ENCODE results near the gene SKA2. TPM values are rescaled to one million over a fixed set of nuclear protein-coding genes. Genes with fewer than 3 reads are reported as not detected.

The SKA2 gene
- total and polyA plus RNA-seq, 9 of the 15 experiments (the other 6 are each of a cell fraction or from before 2014, with no cell fraction given): 58.1 to 183 (median 133) TPM

DNA sequence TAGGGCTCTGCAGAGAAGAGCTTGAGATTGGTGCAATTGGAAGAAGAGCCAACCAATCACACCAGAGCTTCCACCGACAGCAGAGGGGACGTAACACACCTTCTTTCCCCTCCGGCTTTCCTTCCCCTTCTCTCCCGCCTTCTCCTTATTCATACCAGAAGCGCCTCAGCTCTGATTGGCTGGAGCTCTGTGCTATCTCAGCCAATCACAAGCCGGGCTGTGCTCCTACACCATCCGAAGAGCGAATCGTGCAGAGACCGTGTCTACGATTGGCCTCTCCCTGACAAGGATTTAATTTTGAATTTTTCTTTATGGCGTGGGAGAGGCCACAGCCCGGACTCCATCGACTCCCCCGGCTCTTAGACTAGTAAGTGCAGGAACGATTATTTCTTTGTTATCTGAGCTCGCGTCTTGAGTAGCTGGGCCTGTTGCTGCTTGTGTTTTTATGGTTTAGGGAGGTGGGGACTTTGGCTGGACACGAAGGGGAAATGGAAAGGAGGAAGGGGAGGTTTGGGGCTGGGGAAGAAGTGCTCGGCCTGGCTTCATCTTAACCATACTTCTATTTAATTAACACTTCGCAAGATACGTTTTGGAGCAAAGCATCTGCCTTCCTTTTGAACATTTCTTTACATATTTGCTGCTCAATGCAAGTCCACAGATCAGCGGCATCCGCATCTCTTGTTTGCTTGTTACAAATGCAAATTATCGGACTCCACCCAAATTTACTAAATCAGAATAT is 622 bp upstream of the SKA2 start, which contains the start of gene PRR11 (continued):
- peak; percentile 40; the same call in 1 of the 2 replicates for TF ChIP-seq JUND (IDR thresholded peaks at IDR 0.05; ENCODE audit: borderline replicate concordance, low read depth, low read length)
- TF ChIP-seq JUND (tag; IDR thresholded peaks at IDR 0.05; ENCODE audit: borderline replicate concordance, low read depth, low read length): peak; percentile 62; the same call in 1 of the 3 replicates
- TF ChIP-seq, protein P1, sequence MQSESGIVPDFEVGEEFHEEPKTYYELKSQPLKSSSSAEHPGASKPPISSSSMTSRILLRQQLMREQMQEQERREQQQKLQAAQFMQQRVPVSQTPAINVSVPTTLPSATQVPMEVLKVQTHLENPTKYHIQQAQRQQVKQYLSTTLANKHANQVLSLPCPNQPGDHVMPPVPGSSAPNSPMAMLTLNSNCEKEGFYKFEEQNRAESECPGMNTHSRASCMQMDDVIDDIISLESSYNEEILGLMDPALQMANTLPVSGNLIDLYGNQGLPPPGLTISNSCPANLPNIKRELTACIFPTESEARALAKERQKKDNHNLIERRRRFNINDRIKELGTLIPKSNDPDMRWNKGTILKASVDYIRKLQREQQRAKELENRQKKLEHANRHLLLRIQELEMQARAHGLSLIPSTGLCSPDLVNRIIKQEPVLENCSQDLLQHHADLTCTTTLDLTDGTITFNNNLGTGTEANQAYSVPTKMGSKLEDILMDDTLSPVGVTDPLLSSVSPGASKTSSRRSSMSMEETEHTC (IDR thresholded peaks at IDR 0.05): no peak
- no peak for TF ChIP-seq NCOA4 (IDR thresholded peaks at IDR 0.05; ENCODE audit: partially characterized antibody)
- TF ChIP-seq, protein P2, sequence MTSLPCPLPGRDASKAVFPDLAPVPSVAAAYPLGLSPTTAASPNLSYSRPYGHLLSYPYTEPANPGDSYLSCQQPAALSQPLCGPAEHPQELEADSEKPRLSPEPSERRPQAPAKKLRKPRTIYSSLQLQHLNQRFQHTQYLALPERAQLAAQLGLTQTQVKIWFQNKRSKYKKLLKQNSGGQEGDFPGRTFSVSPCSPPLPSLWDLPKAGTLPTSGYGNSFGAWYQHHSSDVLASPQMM (CRISPR knock-in tag; IDR thresholded peaks at IDR 0.05): no peak
- TF ChIP-seq TEAD4 (IDR thresholded peaks at IDR 0.05; ENCODE audit: low read length): 0 out of 2 replicates have a peak, but pooled peaks have one; percentile 29
- TF ChIP-seq TEAD4 (CRISPR knock-in tag; IDR thresholded peaks at IDR 0.05; ENCODE audit: borderline replicate concordance): no peak
- no peak for TF ChIP-seq MTA1 (IDR thresholded peaks at IDR 0.05; ENCODE audit: borderline replicate concordance)
- TF ChIP-seq, protein P3, sequence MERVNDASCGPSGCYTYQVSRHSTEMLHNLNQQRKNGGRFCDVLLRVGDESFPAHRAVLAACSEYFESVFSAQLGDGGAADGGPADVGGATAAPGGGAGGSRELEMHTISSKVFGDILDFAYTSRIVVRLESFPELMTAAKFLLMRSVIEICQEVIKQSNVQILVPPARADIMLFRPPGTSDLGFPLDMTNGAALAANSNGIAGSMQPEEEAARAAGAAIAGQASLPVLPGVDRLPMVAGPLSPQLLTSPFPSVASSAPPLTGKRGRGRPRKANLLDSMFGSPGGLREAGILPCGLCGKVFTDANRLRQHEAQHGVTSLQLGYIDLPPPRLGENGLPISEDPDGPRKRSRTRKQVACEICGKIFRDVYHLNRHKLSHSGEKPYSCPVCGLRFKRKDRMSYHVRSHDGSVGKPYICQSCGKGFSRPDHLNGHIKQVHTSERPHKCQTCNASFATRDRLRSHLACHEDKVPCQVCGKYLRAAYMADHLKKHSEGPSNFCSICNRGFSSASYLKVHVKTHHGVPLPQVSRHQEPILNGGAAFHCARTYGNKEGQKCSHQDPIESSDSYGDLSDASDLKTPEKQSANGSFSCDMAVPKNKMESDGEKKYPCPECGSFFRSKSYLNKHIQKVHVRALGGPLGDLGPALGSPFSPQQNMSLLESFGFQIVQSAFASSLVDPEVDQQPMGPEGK (CRISPR knock-in tag; IDR thresholded peaks at IDR 0.05; ENCODE audit: borderline replicate concordance): no peak
- TF ChIP-seq CREB1 (IDR thresholded peaks at IDR 0.05): 0 out of 2 replicates have a peak, but pooled peaks have one; percentile 41
- peak; percentile 73 for TF ChIP-seq CREB1 (CRISPR knock-in tag; IDR thresholded peaks at IDR 0.05)
- no peak for TF ChIP-seq ZNF217 (CRISPR knock-in tag; IDR thresholded peaks at IDR 0.05)
- TF ChIP-seq, protein P4, sequence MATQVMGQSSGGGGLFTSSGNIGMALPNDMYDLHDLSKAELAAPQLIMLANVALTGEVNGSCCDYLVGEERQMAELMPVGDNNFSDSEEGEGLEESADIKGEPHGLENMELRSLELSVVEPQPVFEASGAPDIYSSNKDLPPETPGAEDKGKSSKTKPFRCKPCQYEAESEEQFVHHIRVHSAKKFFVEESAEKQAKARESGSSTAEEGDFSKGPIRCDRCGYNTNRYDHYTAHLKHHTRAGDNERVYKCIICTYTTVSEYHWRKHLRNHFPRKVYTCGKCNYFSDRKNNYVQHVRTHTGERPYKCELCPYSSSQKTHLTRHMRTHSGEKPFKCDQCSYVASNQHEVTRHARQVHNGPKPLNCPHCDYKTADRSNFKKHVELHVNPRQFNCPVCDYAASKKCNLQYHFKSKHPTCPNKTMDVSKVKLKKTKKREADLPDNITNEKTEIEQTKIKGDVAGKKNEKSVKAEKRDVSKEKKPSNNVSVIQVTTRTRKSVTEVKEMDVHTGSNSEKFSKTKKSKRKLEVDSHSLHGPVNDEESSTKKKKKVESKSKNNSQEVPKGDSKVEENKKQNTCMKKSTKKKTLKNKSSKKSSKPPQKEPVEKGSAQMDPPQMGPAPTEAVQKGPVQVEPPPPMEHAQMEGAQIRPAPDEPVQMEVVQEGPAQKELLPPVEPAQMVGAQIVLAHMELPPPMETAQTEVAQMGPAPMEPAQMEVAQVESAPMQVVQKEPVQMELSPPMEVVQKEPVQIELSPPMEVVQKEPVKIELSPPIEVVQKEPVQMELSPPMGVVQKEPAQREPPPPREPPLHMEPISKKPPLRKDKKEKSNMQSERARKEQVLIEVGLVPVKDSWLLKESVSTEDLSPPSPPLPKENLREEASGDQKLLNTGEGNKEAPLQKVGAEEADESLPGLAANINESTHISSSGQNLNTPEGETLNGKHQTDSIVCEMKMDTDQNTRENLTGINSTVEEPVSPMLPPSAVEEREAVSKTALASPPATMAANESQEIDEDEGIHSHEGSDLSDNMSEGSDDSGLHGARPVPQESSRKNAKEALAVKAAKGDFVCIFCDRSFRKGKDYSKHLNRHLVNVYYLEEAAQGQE (IDR thresholded peaks at IDR 0.05; ENCODE audit: borderline replicate concordance): no peak
- TF ChIP-seq, protein P4 (CRISPR knock-in tag; IDR thresholded peaks at IDR 0.05; ENCODE audit: low read depth): no peak
- TF ChIP-seq NCOA2 (IDR thresholded peaks at IDR 0.05; ENCODE audit: partially characterized antibody in 2 of 2): no peak

All from K562 (cell line).